Peyer's patch (tissue), 4 donors: ENCODE results near the gene OTP. TPM values are rescaled to one million over a fixed set of nuclear protein-coding genes. Genes with fewer than 3 reads are reported as not detected.
A peak's percentile ranks its signal among the peaks of the same experiment; 100 is the strongest.

Source experiments
- DNase-seq, 3 donors: peaks; one replicate each; pipeline ENCODE4 v3.0.0-alpha.2; 2017 to 2019
- H3K27ac ChIP-seq, 4 donors: fragments of 200-600 bp; sonication (generic); one replicate each; pipeline ENCODE4 v1.5.1; 2016 to 2019
- H3K27me3 ChIP-seq, 2 donors: fragments of 200-600 bp; sonication (generic); one replicate each; pipeline ENCODE4 v1.5.1; 2019
- H3K36me3 ChIP-seq, 3 donors: fragments of 200-600 bp; sonication (generic); one replicate each; pipeline ENCODE4 v1.5.1; 2016 to 2019
- H3K4me1 ChIP-seq, 4 donors: fragments of 200-600 bp; sonication (generic); one replicate each; pipeline ENCODE4 v1.5.1; 2016 to 2019
- H3K4me3 ChIP-seq, 4 donors: fragments of 200-600 bp; sonication (generic); 1 replicate in 3 of 4; 2 replicates in 1 of 4; pipeline ENCODE4 v1.5.1; 2016 to 2019; ENCODE audit warnings: mild to moderate bottlenecking in 1 of 4
- H3K9me3 ChIP-seq, 4 donors: fragments of 200-600 bp; sonication (generic); one replicate each; pipeline ENCODE4 v1.5.1; 2016 to 2019; ENCODE audit warnings: mild to moderate bottlenecking in 1 of 4
- CTCF ChIP-seq, 6 experiments: fragments of 450-650 bp in 4 of 6; fragments of 200-600 bp in 2 of 6; sonication (generic) in 1 of 6; IDR thresholded peaks; one replicate each; pipeline ENCODE4 v1.5.1; 2017 to 2019; ENCODE audit warnings: antibody characterized with exemption in 6 of 6, mild to moderate bottlenecking in 3 of 6, moderate library complexity in 1 of 6
- POLR2A ChIP-seq, 2 donors: fragments of 450-650 bp; IDR thresholded peaks; one replicate each; pipeline ENCODE4 v1.5.1; 2017; ENCODE audit warnings: antibody characterized with exemption in 2 of 2, mild to moderate bottlenecking in 2 of 2, moderate library complexity in 2 of 2
- total RNA-seq, 4 donors: library from RNA; depleted of rRNA; stranded (reverse); fragments of >200 nt; gene quantifications; one replicate each; pipeline ENCODE4 v1.1.0, GENCODE V29; 2016

The OTP gene
- total RNA-seq, 4 donors from 2014 or later: not detected

DNA sequence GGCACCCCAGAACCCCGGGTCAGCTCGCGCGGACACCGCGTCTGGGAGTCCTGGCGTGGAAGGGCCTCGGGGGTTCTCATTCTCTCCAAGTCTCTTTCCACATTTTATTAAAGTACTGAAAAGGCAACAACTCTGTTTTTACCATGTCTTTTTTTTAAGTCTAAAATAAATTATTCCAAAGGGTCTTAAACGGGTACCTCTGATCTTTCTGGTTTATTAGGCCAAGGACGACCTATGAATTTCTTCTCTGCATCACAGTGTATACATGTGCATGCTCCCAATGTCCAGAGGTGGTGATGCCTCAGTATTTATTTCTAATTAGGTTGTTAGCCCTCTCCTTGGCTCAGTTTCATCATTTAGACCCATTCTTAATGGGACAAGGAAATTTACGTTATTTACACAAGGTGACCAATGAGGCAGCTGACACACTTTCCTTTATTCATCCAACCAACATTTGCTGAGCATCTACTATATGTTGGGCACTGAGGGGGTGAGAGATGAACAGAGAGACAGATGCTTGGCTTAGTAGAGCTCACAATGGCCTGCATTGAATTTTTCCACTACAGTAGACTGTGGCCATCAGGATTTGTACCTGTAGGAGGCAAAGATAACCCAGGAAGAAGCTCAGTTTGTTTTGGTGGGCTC lies 7.6 kb upstream of the OTP start:
- DNase-seq: no peak
- Histone ChIP-seq H3K4me1 (peaks cover 0 to 11% (median 3%) of the 10 kb centered on the region in 4 donors), H3K27ac (no peak overlapping the region), H3K9me3 (no peaks in the 10 kb centered on the region), H3K27me3 (peaks cover 0 to 41% of the 10 kb centered on the region in 2 donors), H3K4me3 (no peak overlapping the region), H3K36me3 (no peaks in the 10 kb centered on the region)
- TF ChIP-seq POLR2A (IDR thresholded peaks at IDR 0.05) (no peak), CTCF (IDR thresholded peaks at IDR 0.05) (no peak)

GRCh38 chr5:77645158-77645994 lies 6.9 kb upstream of the OTP start:
- Histone ChIP-seq H3K36me3 (no peaks in the 10 kb centered on the region), H3K9me3 (peaks cover 0 to 3% (median 0%) of the 10 kb centered on the region in 4 donors), H3K4me1 (peaks cover 0 to 18% (median 3%) of the 10 kb centered on the region in 4 donors), H3K4me3 (peak overlapping the region in 3 of 4 donors; percentile 30 to 50 (median 37)), H3K27me3 (peaks cover 0 to 49% of the 10 kb centered on the region in 2 donors), H3K27ac (no peak overlapping the region)
- TF ChIP-seq CTCF (IDR thresholded peaks at IDR 0.05) (peak in 5 of 6 experiments; percentile 30 to 57 (median 41)), POLR2A (IDR thresholded peaks at IDR 0.05) (no peak)
- peak in 2 of 3 donors; percentile 21 to 59 for DNase-seq

DNA sequence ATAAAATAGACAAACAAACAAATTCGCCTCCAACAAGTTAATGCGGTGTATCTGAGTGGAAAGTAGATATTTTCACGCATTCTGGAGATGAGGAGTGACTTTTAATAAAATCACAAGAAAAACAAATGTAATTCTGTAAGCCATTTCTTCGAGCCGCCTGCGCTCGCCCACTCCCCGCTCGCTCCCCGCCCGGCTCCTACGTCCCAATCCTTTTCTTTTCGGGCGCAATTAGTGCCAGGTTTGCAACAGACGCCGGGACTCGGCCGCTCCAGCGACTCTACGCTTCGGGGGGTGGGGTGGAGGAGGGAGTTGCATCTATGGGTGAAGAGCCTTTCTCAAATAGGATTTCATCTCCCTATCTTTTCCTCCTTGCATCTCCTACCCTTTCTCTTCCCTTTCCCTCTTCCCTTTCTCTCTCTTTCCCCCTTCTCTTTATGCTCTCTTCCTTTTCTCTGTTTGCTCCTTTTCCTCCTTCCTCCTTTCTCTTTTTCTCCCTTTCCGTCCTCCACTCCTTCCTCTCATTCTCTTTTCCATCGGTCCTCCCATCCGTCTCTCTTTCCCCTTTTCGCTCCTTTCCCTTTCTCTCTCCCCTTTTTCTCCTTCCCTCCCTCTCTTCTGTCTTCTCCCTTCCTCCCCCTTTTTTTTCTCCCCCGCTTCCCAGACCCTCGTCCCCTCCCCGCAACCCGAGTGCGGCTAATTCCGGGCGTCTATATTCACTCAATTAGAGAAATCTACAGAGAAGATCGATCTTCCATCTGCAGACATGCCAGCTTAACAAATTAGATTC lies 6.1 kb upstream of the OTP start:
- Histone ChIP-seq H3K9me3 (peaks cover 0 to 3% (median 0%) of the 10 kb centered on the region in 4 donors), H3K27me3 (peaks cover 0 to 56% of the 10 kb centered on the region in 2 donors), H3K36me3 (no peaks in the 10 kb centered on the region), H3K4me3 (peak overlapping the region in 2 of 4 donors; percentile 37 to 50), H3K27ac (no peak overlapping the region), H3K4me1 (peaks cover 0 to 20% (median 3%) of the 10 kb centered on the region in 4 donors)
- TF ChIP-seq POLR2A (IDR thresholded peaks at IDR 0.05) (no peak), CTCF (IDR thresholded peaks at IDR 0.05) (no peak)
- DNase-seq: no peak

- Histone ChIP-seq H3K36me3 (no peaks in the 10 kb centered on the region), H3K27me3 (peaks cover 0 to 63% of the 10 kb centered on the region in 2 donors), H3K4me3 (no peak overlapping the region), H3K9me3 (peaks cover 0 to 3% (median 0%) of the 10 kb centered on the region in 4 donors), H3K4me1 (peaks cover 0 to 25% (median 3%) of the 10 kb centered on the region in 4 donors), H3K27ac (no peak overlapping the region)
- no peak for DNase-seq
- no peak for TF ChIP-seq POLR2A (IDR thresholded peaks at IDR 0.05)
- TF ChIP-seq CTCF (IDR thresholded peaks at IDR 0.05): no peak
These were observed 5.3 kb upstream of the OTP start for GRCh38 chr5:77643654-77644370.
